B cell (primary cell): ENCODE measurements around the gene ZCCHC2. TPM values are rescaled to one million over a fixed set of nuclear protein-coding genes. Genes with fewer than 3 reads are reported as not detected.

Experiments
- ATAC-seq: fragments of 200-7000 bp; cut with Tn5 transposase; one replicate; pipeline ENCODE4 v1.10.0; 2021; ENCODE audit warnings: low read depth, mild to moderate bottlenecking, moderate number of reproducible peaks, moderate library complexity
- CTCF ChIA-PET: fragments of 350-600 bp; sonication (Branson Sonifier 250); formaldehyde crosslinking; loops from one replicate; lab custom pipeline; 2021; ENCODE audit warnings: antibody characterized with exemption, inconsistent platforms; lab: Charles Lee
- POLR2A ChIA-PET: fragments of 350-600 bp; sonication (Branson Sonifier 250); formaldehyde crosslinking; loops from one replicate; lab custom pipeline; 2021; ENCODE audit warnings: antibody characterized with exemption; lab: Charles Lee
- DNase-seq: peaks from one replicate; pipeline ENCODE4 v3.0.0; 2013
- H2AFZ ChIP-seq: 2 replicates; pipeline ENCODE4 v1.6.1; 2012; ENCODE audit warnings: mild to moderate bottlenecking, low read depth, low read length; ENCODE audit not compliant: insufficient read depth, poor library complexity, severe bottlenecking
- H3K27ac ChIP-seq, 2 donors: 1 replicate in 1 of 2; 2 replicates in 1 of 2; pipeline ENCODE4 v1.5.1; 2012 to 2013; ENCODE audit warnings: low read length in 2 of 2, mild to moderate bottlenecking in 2 of 2, moderate library complexity in 1 of 2
- H3K27me3 ChIP-seq, 4 experiments: fragments of 200-600 bp in 1 of 4; sonication (generic) in 1 of 4; replicated peaks in 1 of 4; 1 replicate in 2 of 4; 2 replicates in 2 of 4; pipeline versions ENCODE4 v1.6.1 to v1.7.0; 2013 to 2016; ENCODE audit warnings: low read length in 3 of 4, mild to moderate bottlenecking in 2 of 4, mixed read lengths in 1 of 4, moderate library complexity in 1 of 4; ENCODE audit not compliant: insufficient read depth in 4 of 4, control insufficient read depth in 3 of 4; ENCODE audit errors: control extremely low read depth in 1 of 4
- H3K36me3 ChIP-seq, 2 experiments: replicated peaks in 1 of 2; 1 replicate in 1 of 2; 2 replicates in 1 of 2; pipeline versions ENCODE4 v1.6.1 to v1.7.1; 2013; ENCODE audit warnings: low read length in 1 of 2; ENCODE audit not compliant: insufficient read depth in 2 of 2, control insufficient read depth in 1 of 2; ENCODE audit errors: control extremely low read depth in 1 of 2, extremely low read depth in 1 of 2
- H3K4me1 ChIP-seq, 2 donors: fragments of 200-600 bp in 1 of 2; sonication (generic) in 1 of 2; 1 replicate in 1 of 2; 2 replicates in 1 of 2; pipeline versions ENCODE4 v1.5.1 to v1.6.1; 2013 to 2017; ENCODE audit warnings: low read length in 2 of 2; ENCODE audit not compliant: control insufficient read depth in 2 of 2, insufficient read depth in 2 of 2
- H3K4me2 ChIP-seq: replicated peaks from 2 replicates; pipeline ENCODE3; 2012; ENCODE audit warnings: mild to moderate bottlenecking, low read depth, low read length; ENCODE audit not compliant: poor library complexity, severe bottlenecking
- H3K4me3 ChIP-seq, 5 experiments: fragments of 200-600 bp in 1 of 5; sonication (generic) in 1 of 5; 1 replicate in 3 of 5; 2 replicates in 2 of 5; pipeline versions ENCODE4 v1.5.1 to v1.7.0; 2011 to 2016; ENCODE audit warnings: low read length in 4 of 5, mild to moderate bottlenecking in 4 of 5, low read depth in 2 of 5, control low read depth in 1 of 5, moderate library complexity in 1 of 5; ENCODE audit not compliant: insufficient read depth in 1 of 5; ENCODE audit errors: control extremely low read depth in 1 of 5, extremely low read depth in 1 of 5
- H3K79me2 ChIP-seq: fragments of 200-600 bp; sonication (generic); one replicate; pipeline ENCODE4 v1.6.0; 2016; ENCODE audit warnings: low read length; ENCODE audit not compliant: control insufficient read depth, insufficient read depth
- H3K9ac ChIP-seq: fragments of 200-600 bp; sonication (generic); 2 replicates; pipeline ENCODE4 v1.6.1; 2017; ENCODE audit warnings: mild to moderate bottlenecking, low read length, moderate library complexity
- H3K9me3 ChIP-seq, 3 donors: one replicate each; pipeline versions ENCODE4 v1.6.1 to v1.7.1; 2013; ENCODE audit warnings: low read length in 2 of 3; ENCODE audit not compliant: control insufficient read depth in 2 of 3, insufficient read depth in 1 of 3; ENCODE audit errors: control extremely low read depth in 1 of 3
- H4K20me1 ChIP-seq: 2 replicates; pipeline ENCODE4 v1.6.0; 2012; ENCODE audit warnings: mild to moderate bottlenecking, low read length; ENCODE audit not compliant: insufficient read depth, control insufficient read depth, poor library complexity, severe bottlenecking
- H3K27ac Mint-ChIP-seq: one replicate; pipeline ENCODE4 v1.8.0; 2021; ENCODE audit warnings: mixed read lengths
- H3K27me3 Mint-ChIP-seq: one replicate; pipeline ENCODE4 v1.8.0; 2021; ENCODE audit warnings: mixed read lengths
- H3K4me1 Mint-ChIP-seq: one replicate; pipeline ENCODE4 v1.8.0; 2021; ENCODE audit warnings: mixed read lengths
- H3K4me3 Mint-ChIP-seq: one replicate; pipeline ENCODE4 v1.8.0; 2021; ENCODE audit warnings: mixed read lengths
- H3K9me3 Mint-ChIP-seq: one replicate; pipeline ENCODE4 v1.8.0; 2022; ENCODE audit warnings: mixed read lengths; ENCODE audit not compliant: insufficient read depth
- EZH2 ChIP-seq: IDR thresholded peaks from 2 replicates; pipeline ENCODE4 v1.6.1; 2012; ENCODE audit warnings: borderline replicate concordance, low read depth, mild to moderate bottlenecking, moderate library complexity, low read length; ENCODE audit not compliant: insufficient read depth, poor library complexity, severe bottlenecking
- WGBS: methylation state at CpG from one replicate; pipeline ENCODE4 v1.1.5; 2013; ENCODE audit warnings: missing lambda C conversion rate; ENCODE audit not compliant: insufficient coverage; 5-methylcytosine and 5-hydroxymethylcytosine counted together
- intact Hi-C: fragments of 100-400 bp; cut with micrococcal nuclease; formaldehyde crosslinking; loops from one replicate; pipeline ENCODE4 v1.10.0; 2022
- polyA plus RNA-seq: library from polyadenylated mRNA; depleted of rRNA; stranded (reverse); fragments of >200 nt; gene quantifications from 2 replicates; pipeline ENCODE4 v1.2.3, GENCODE V29; 2012
- total RNA-seq, 2 donors: library from RNA; stranded (reverse); fragments of 120-200 nt in 1 of 2; gene quantifications; 1 replicate in 1 of 2; 2 replicates in 1 of 2; pipeline versions ENCODE4 v1.2.3 to v1.2.4, GENCODE V29; 2013 to 2022
- TF ChIP-seq, protein P1 (sequence below): fragments of 200-600 bp; IDR thresholded peaks from one replicate; pipeline ENCODE4 v1.8.0; 2022; ENCODE audit warnings: antibody characterized with exemption, mild to moderate bottlenecking

The ZCCHC2 gene
- total and polyA plus RNA-seq, 2 donors (not counting 1 experiment from before 2014, with no cell fraction given) = 24.5 to 53.7 TPM

DNA sequence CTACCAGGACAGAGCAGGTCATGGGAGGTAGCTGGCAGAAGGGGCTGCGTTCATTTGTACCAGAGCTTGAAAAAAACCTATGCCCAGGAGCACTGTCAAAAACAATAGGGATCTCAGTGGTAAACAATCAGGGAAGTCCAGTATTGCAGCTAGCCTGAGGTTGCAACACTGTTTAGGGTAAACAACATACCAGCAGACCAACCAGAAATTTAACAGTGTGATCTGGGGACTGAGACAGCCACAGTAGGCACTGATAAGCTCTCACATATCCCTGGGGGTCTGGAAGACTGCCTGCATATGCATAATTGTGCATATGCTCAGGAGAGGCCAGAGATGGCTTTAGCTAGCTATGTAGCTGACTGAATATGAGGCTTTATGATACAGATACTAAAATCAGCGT lies 12.0 kb upstream of the ZCCHC2 start:
- H4K20me1 ChIP-seq = no peaks in the 10 kb centered on the region
- no peak overlapping the region for H3K27ac ChIP-seq
- no peaks in the 10 kb centered on the region for H3K27me3 Mint-ChIP-seq
- ChIA-PET CTCF (interaction anchor here (0.8 to 1.3 kb wide), 3 partner anchors 9 to 85 kb away, joined by 3 read pairs; partner anchors contain the start of gene ZCCHC2), POLR2A (no interaction called here)
- peaks cover 8% of the 10 kb centered on the region in 2 donors for H3K4me1 ChIP-seq
- peaks cover 10% of the 10 kb centered on the region for H3K4me1 Mint-ChIP-seq
- H3K79me2 ChIP-seq = no peaks in the 10 kb centered on the region
- H3K9me3 Mint-ChIP-seq = peaks cover 20% of the 10 kb centered on the region
- no peak for DNase-seq
- no peak overlapping the region for H3K4me2 ChIP-seq
- H3K36me3 ChIP-seq = no peaks in the 10 kb centered on the region
- WGBS = 100% methylated on average over 2 of the region's 2 CpGs
- H3K4me3 Mint-ChIP-seq = no peak overlapping the region
- TF ChIP-seq, protein P1, sequence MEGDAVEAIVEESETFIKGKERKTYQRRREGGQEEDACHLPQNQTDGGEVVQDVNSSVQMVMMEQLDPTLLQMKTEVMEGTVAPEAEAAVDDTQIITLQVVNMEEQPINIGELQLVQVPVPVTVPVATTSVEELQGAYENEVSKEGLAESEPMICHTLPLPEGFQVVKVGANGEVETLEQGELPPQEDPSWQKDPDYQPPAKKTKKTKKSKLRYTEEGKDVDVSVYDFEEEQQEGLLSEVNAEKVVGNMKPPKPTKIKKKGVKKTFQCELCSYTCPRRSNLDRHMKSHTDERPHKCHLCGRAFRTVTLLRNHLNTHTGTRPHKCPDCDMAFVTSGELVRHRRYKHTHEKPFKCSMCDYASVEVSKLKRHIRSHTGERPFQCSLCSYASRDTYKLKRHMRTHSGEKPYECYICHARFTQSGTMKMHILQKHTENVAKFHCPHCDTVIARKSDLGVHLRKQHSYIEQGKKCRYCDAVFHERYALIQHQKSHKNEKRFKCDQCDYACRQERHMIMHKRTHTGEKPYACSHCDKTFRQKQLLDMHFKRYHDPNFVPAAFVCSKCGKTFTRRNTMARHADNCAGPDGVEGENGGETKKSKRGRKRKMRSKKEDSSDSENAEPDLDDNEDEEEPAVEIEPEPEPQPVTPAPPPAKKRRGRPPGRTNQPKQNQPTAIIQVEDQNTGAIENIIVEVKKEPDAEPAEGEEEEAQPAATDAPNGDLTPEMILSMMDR = no peak
- TF ChIP-seq EZH2 = no peak
- no peak overlapping the region for H3K4me3 ChIP-seq
- no peak overlapping the region for H2AFZ ChIP-seq
- H3K27me3 ChIP-seq = no peaks in the 10 kb centered on the region
- intact Hi-C loops = no loop called here
- no peak for ATAC-seq
- H3K9ac ChIP-seq = no peak overlapping the region
- no peak overlapping the region for H3K27ac Mint-ChIP-seq
- H3K9me3 ChIP-seq = peaks cover 14 to 22% (median 18%) of the 10 kb centered on the region in 3 donors

DNA sequence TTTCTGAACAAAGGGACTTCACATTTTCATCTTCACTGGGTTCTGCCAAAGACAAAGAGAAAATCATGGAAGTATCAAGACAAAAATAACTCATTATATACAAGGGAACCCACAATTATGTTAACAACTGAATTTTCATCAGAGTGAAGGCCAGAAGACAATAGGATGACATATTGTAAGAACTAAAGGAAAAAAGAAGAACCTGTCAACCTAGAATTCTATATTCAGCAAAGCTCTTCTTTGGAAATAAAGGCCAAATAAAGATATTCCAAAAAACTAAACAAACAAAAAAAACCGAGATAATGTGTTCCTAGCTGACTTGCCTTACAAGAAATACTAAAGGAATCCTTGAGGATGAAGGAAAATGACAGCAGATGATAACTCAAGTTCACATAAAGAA lies 10.3 kb upstream of the ZCCHC2 start:
- H3K4me3 Mint-ChIP-seq = no peak overlapping the region
- H3K27ac Mint-ChIP-seq = no peak overlapping the region
- TF ChIP-seq, protein P1 = no peak
- no peak for TF ChIP-seq EZH2
- Histone ChIP-seq H3K4me2 (no peak overlapping the region), H3K27me3 (no peaks in the 10 kb centered on the region), H3K4me3 (no peak overlapping the region), H3K36me3 (no peaks in the 10 kb centered on the region), H3K4me1 (no peaks in the 10 kb centered on the region), H4K20me1 (no peaks in the 10 kb centered on the region), H3K27ac (no peak overlapping the region), H3K79me2 (no peaks in the 10 kb centered on the region), H3K9me3 (peaks cover 14 to 23% (median 19%) of the 10 kb centered on the region in 3 donors), H3K9ac (no peak overlapping the region), H2AFZ (no peak overlapping the region)
- no peaks in the 10 kb centered on the region for H3K27me3 Mint-ChIP-seq
- CTCF ChIA-PET = interaction anchor here (0.8 to 1.5 kb wide), 3 partner anchors 9 to 909 kb away, joined by 3 to 5 read pairs (median 3); no protein-coding TSS in a partner anchor
- ATAC-seq (no peak), DNase-seq (no peak)
- H3K4me1 Mint-ChIP-seq = no peaks in the 10 kb centered on the region
- intact Hi-C loops = no loop called here
- WGBS = no CpG with 5 or more reads among the region's 1 CpG
- peaks cover 20% of the 10 kb centered on the region for H3K9me3 Mint-ChIP-seq
- POLR2A ChIA-PET = interaction anchor here (0.7 kb wide), 1 partner anchor 9 kb away, joined by 3 read pairs; no protein-coding TSS in a partner anchor
